ENCODE measurements around the gene WWTR1.

DNA sequence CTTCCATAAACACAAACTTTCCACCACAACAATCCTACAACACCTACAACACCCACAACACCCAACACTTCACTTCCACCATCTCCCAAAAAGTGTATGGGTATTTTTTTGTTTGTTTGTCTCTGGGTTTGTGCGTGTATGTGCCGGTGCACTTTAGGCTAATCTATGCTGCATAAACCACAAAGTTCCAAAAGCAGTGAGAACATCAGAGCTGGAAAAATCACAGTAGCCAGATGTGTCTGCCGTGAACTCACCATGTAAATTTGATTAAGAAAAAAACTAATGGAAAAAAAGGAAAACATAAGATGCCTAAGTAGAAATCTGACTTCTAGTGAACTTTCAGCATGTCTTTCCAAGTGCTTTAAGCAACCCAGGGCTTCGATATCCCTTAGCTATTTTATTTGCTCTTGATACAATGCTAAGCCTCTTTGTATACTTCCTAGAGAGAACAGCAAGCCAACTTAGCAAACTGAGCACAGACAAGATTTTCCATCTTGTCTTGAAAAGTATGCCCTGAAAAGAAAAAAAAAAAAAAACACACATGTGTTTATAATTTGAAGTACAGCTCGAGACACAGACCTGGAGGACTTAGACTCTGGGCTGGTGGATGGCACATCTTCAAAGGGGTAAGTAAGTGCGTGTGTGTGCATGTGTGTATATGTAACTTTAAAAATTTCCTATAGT is 91.4 kb downstream of the WWTR1 start:
- TF ChIP-seq, protein P1, sequence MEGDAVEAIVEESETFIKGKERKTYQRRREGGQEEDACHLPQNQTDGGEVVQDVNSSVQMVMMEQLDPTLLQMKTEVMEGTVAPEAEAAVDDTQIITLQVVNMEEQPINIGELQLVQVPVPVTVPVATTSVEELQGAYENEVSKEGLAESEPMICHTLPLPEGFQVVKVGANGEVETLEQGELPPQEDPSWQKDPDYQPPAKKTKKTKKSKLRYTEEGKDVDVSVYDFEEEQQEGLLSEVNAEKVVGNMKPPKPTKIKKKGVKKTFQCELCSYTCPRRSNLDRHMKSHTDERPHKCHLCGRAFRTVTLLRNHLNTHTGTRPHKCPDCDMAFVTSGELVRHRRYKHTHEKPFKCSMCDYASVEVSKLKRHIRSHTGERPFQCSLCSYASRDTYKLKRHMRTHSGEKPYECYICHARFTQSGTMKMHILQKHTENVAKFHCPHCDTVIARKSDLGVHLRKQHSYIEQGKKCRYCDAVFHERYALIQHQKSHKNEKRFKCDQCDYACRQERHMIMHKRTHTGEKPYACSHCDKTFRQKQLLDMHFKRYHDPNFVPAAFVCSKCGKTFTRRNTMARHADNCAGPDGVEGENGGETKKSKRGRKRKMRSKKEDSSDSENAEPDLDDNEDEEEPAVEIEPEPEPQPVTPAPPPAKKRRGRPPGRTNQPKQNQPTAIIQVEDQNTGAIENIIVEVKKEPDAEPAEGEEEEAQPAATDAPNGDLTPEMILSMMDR (IDR thresholded peaks at IDR 0.05), result no peak
- no peak for TF ChIP-seq POLR2AphosphoS5 (IDR thresholded peaks at IDR 0.05)
- TF ChIP-seq POLR2A (IDR thresholded peaks at IDR 0.05), result no peak

Data from upper lobe of left lung (tissue), 4 donors.